ENCODE measurements around the gene TWF1.

Gene TWF1

DNA sequence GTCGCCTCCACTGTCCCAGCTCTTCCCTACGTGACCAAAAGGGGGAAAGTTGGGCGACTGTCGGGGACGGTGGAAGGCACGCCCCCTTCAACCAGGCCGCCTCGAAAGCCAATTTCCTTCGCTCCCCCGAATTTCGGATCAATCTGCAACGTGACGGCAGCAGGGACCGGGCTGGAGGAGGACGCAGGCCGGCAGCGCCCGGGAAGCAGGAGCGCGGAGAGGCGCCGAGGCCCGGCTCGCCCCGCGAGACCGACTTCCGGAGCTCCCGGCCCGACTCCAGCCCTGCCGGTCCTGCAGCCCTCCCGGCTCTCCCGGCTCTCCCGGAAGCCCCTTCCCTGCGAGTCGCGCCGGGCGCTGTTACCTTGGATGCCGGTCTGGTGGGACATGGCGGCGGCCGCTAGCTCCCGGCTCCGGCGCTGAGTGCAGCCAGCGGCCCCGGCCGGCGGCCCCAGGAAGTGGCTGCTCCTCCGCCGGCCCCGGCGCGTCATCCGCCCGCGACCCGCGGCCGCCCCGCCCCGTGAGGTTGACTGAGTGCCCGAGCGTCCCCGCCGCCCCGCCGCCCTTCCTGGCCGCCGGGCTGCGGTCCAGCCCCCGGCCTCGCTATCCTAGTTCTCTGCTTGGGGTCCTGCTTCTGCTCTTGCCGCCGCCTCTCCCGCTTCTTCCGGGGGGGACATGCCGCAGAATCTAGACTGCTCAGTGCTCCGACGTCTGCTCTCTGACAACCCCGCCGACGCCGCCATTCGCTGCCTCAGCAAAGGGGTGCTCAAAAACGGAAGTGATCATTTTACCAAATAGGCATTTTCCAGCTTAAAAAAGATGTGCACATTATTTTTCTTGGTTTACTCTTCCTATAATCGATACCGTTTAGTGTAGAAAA lies at the start of gene TWF1:
Gene TWF1 (minus strand): TSS at position 458 of the 877 bp plus-strand sequence. CDS start 72 bp downstream, at position 386.
- DNase-seq (ENCODE audit: low spot score), result peak; percentile 82

DNA sequence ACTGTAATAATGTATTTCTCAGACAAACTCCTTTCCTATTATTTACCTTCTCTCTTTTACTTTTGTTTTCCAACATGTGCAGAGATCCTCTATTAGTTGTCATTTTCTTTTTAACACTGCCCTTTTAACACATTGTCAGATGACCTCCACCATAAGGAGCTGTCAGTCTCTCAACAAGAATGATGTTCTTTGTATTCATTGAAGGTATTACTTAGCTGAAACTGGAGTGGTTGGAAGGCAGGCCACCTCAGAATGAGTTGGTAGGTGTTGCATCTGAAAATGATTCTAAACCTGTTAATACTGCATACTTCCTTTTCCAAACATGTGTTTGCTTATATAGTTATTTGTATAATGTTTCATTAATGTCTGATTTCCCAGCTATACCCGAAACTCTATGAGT lies 46.6 kb upstream of the TWF1 start:
- no peak for DNase-seq (ENCODE audit: low spot score)

DNA sequence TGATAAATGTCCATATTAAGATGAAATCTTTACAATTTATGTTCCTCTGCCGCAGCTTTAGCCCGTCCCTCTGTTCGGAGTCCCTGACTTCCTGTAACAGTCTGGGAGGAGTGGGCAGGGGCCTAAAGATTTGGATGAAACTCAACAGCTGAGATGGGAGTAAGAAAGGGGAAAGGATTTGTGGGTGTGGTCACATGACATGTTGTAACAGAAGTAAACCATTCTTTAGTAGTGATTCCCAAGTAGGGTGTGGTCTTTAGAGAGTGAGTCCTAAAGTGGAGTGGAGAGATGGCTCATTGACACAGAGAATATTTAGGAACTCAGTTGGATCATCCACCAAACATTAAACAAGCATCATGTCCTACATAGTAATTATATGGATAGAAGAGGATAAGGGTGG lies 42.7 kb upstream of the TWF1 start:
- DNase-seq (ENCODE audit: low spot score), result no peak

DNA sequence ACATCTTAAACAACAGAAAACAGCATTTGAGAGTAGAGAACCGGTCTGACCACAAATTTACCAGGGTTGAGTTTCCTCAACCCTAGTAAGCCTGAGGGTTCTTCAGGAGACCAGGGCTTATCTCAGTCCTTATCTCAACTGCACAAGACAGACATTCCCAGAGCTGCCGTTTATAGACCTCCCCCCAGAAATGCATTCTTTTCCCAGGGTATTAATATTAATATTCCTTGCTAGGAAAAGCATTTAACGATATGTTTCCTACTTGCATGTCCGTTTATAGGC lies 42.0 kb upstream of the TWF1 start:
- DNase-seq (ENCODE audit: low spot score), result no peak

DNA sequence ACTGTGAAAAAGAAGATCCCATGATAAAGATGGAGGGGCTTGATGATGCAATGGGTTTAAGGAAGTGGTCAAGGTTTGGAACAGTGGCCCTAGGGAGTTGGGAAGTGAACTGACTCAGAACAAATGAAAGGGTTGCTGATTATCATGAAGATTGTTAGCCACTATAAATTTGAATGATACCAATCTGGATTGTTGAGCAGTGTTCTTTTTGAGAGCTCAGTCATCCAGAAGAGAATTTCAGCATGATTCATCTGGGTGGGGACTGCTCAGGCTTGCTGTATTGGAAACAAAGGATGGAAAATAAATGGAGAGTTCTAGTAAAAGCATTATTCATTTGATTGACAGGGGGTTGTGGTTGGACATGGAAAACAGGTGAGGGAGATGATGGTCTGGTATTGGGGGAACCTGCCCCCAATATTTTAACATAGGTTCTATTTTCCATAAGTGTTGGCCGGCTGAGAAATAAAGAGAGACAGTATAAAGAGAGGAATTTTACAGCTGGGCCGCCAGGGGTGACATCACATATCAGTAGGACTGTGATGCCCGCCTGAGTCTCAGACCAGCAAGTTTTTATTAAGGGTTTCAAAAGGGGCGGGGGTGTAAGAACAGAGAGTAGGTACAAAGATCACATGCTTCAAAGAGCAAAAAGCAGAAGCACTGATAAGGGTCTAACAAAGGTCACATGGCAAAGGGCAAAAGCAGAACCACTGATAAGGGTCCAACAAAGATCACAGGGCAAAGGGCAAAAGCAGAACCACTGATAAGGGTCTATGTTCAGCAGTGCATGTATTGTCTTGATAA lies 41.5 kb upstream of the TWF1 start:
- peak; percentile 24 for DNase-seq (ENCODE audit: low spot score)

DNA sequence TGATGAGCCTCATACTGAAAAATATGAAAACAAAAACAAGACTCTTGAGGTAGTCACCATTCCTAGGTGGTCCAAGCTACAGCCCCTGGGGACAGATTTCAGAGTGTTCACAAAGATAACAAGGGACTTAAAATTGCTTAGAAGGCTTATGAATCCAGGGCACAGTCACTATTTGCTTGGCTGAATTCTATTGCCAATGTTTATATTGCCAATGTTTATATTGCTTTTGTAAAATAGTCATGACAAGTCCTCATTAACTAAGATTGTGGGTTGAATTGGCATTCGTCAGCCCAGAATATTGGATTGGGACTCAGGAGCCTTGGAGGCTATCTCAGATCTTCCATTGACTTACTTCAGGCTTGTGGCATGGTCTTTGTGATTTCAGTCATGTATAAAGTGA lies 36.1 kb upstream of the TWF1 start:
- no peak for DNase-seq (ENCODE audit: low spot score)

DNA sequence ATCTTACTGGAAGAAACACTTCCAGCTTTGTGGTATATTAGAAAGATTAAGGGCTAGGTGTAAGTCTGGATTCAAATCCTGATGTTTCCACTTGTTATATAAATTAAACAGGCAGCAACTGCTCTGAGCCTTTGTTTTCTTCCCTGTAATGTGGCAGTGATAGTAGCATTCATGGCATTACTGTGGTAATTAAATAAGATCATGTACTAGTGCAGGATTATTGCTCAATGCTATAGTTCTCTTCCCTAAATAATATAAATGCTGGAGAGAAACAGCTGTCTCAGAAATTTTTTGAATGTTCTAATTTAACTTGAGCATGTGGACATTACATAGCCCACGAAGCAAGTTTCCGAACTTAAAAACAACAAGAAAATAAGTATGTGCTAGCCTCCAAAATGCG lies 35.1 kb upstream of the TWF1 start:
- DNase-seq (ENCODE audit: low spot score), result no peak

DNA sequence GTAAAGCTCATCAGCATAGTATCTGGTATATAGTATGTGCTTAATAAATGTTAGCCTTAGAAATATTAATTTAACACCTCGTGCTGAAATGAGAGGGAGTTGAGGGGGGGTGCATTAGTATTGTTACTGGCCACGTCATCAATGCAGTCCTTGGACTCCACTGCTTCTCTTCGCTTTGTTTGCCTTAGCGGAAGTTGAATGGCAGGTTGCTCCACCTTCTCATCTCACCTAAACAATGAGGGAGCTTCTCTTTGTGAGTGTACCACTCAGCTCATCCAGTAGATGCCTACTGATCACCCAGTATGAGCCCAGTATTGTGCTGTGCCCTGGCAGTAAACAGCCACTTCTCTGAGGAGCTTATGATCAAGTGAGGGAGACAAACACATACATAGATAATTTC lies 34.2 kb upstream of the TWF1 start:
- no peak for DNase-seq (ENCODE audit: low spot score)

DNA sequence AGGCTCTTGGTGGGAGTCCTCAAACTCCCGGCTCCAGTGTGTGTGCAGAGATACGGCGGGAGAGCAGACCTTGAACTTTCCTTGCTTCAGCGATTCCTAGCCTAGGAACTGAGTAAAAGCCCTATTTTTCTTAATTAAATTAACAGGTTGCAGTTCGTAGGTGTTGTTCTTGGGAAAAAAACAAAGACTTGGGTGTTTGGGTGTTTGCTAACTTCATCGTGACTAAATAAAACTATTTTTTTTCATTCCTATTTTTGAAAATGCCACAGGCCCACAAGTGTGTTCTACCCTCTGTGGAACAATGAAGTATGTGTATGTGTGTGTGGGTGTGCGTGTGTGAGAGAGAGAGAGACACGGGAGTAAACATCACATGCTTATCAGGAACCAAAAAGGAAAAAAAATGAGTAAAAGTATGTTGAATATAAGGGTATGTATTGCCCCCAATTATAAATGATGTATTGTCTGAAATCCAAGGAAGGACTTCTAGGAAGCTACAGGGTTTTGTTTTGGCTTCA lies 30.4 kb upstream of the TWF1 start:
- peak; percentile 11 for DNase-seq (ENCODE audit: low spot score)

DNA sequence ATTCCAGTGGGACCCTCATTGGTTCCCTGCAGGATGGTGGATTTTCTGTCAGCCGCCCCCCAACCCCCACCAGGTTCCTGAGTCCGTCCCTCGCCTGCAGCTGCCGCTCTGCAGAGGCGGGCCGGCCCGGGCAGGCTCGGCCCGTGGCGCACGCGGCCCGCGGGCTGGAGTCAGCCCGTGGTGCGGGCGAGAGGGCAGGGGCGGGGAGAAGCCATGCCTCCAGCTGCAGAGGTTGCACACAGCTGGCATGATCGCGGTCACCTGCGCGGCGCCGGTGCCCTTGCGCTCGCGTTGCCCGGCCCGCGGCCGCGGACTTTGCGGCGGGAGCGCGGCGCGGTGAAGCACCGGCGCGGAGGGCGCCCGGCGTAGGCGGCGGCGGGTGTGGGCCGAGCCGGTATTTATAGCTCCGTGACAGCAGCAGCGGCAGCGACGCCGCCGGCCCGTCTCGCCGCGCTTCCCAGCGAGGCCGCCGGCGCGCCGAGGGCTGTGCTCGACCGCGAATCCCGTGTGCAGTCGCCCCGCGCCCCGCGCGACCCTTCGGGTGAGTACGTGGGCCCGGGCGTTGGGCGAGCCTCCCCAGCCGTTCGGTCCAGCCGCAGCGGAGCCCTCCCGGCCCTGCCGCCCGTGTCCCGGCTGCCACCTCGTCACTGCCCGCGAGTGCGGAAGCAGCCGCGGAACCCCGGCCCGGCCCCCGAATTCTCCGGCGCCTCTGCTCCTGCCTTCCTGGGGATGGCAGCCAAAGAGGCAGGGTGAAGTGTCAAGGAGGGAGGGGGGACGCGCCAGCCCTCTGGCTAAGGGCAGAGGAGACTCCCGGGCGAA lies 29.7 kb upstream of the TWF1 start, which contains the start of gene TMEM117:
Gene TMEM117 (plus strand): TSS at position 426 of the 819 bp plus-strand sequence.
- peak; percentile 59 for DNase-seq (ENCODE audit: low spot score)

DNA sequence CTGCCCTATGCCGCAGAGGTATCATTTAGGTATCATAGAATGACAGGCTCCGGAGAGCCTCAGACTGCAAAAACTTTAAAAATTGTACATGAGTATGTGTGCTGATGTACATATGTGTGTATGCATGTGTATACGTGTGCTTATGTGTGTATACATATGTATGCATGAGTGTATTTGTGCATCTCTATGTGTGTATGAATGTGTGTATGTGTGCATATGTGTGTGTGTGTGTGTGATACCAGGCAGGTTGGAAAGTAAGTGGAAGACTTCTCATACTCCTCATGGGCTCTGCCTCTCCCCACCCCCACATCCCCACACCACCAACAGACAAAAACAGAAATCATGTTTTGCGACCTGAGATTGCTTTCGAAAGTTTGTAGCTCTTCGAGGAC lies 29.1 kb upstream of the TWF1 start:
- no peak for DNase-seq (ENCODE audit: low spot score)

DNA sequence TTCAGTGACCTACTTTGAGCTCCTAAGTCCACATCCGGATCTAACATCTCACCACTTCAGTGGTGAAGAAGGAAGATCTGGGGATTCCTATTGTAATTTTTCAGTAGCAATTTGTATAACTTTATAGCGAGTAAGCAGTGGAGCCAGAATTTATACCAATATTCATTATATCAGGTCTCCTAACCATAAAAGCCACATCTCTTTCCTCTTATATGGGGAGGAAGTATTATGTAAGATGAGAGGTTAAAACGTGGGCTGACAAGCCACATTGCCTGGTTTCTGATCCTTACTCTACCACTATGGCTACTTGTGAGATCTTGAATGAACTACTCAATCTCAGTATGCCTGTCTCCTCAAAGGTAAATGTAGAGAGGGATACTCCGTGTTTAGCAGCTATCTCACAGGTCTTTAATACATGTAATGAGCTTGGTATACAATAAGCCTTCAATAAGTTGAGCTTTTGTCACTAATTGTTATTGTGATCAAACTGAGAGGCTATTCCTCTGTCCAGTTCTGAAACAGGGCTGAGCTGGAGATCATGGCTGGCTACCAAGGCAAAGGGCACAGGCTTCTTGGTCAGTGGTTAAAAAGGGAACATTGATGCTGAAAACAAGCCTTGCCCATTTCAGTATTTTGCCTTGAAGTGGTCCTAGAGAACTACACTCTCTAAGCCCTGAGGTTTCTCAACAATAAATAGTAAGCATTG lies 26.5 kb upstream of the TWF1 start:
- DNase-seq (ENCODE audit: low spot score), result no peak

DNA sequence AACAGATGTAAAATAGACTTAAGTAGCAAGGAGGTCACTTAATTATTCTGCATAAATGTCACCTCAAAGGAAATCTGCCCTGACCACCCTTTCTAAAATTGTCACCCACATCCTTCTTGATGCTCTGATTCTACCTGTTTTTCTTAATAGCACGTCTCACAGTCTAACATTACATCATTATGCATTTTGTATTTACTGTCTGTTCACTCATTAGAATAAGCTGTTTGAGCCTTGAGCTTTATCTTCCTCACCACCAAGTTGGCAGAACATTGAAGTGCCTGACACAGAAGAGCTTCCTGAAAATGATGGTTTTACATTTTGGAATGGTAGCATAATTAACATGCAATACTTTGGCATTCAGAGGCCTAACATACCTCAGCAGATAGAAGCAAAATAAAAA lies 21.0 kb upstream of the TWF1 start:
- DNase-seq (ENCODE audit: low spot score), result no peak

DNA sequence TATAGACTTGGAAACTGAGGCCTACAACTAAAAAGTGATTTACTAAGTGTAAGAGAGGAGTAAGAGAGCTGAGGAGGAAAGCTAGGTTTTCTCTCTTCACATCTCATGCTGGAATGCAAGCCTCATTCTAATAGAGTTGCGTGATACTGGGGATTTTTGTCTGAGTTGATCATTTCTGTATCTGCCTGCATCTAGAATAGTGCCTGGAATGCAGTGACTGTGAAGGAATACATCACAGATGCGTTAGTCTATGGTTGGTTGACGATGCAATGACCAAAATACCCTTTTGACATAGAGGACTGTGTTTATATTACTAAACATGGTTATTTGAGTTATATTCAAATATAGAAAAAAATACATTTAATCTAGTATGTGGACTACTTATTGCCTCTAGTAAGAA lies 20.6 kb upstream of the TWF1 start:
- DNase-seq (ENCODE audit: low spot score), result no peak

DNA sequence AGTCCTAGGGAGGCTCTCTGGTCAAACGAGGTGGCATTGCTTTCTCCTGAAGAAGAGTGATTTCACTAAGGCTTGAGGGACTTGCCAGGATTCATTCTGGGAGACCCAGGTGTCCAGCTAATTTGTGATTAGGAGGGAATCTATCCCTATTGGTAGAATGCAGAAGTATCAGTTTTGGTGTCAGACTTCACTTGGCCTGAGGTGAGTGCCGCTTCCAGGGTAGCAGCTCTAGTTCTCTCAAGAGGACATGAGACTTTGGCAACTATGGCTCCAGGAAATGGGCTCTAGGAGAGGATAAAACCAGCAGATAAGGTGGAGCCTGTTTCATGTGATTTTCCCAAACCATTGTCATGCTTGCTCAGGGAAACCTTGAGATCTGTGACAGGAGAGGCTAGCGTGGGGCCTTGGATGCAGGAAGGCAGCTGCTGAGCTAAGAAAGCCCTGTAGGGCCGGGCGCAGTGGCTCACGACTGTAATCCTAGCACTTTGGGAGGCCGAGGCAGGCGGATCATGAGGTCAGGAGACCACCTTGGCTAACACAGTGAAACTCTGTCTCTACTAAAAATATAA lies 18.2 kb upstream of the TWF1 start:
- DNase-seq (ENCODE audit: low spot score), result no peak

DNA sequence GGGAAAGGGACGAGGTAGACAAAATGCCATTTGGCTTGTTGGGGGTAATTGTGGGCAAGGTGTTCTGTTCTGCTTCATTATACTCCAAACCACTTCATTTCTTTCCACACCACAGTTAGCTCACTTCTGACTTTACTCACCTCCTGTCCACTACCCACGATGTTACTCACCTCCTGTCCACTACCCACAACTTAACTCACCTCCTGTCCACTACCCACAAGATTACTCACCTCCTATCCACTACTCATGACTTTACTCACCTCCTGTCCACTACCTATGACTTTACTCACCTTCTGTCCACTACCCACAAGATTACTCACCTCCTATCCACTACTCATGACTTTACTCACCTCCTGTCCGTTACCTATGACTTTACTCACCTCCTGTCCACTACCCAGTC lies 10.1 kb upstream of the TWF1 start:
- DNase-seq (ENCODE audit: low spot score), result no peak

DNA sequence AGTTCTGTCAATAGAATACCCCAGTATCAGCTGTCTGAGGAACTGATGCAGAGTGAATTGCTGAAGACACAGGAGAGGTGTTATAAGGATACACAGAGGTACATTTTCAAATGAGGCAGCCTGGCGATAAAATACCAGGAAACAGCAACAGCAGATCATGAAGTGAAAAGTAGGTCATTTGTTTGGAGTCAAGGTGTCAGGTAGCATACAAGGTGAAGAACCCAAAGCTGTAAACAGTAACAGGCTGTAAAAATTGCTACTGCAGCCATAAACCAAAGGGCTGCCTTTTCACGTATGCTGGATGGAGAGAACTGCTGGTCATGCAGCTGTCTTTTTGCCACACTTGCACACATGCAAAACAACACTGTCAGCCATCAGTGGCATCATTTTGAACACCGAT lies 9.3 kb upstream of the TWF1 start:
- no peak for DNase-seq (ENCODE audit: low spot score)

DNA sequence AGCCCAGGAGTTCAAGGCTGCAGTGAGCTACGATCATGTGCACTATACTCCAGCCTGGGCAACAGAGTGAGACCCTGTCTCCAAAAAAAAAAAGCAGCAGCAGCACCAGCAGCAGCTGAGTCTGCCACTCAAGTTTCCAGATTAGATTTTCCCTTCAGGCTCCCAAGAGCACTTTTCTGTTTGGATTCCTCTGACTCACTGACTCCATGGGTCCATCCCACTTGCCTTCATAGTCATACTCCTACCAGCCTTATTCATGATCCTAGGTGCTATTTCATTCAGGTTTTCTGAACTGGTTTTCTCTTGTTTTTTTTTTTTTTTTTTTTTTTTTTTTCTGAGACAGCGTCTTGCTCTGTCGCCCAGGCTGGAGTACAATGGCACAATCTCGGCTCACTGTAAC lies 6.8 kb upstream of the TWF1 start:
- no peak for DNase-seq (ENCODE audit: low spot score)

DNA sequence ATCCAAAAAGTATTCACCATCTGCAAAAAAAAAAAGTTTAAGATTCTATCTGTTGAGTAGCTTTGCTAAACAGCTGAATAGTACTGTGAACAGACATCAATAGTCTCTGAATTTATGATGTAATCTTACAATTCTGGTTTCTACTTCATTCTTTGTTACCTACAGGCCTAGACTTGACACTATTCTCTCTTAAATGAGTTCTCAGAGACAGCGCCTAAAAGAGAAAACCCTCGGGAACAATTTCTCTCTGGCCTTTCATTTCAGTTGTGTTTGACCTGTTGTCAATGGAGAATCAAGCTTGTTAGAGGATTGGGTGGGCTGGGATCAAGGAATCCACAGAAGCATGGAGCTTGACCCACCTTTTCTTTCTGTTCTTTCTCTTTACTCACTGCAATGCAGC lies 5.9 kb upstream of the TWF1 start:
- no peak for DNase-seq (ENCODE audit: low spot score)

DNA sequence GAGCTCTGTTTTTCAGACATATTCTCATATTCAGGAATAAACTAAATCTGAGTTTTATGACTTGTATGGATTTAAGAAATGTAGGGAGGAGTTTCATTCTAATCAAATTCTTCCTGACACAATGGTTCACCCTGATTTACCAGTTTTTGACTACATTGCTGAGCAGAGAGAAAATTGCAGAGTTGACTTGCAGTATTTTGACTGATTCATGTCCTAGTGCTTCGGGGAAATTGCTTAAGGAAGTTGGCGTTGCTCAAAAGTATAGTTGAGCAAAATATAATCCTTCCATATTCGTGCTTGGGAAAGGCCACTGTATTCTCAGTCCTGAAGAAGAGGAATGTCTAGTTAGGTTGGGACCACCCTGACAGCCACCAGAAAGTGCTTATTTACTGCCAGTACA lies 1.3 kb upstream of the TWF1 start:
- DNase-seq (ENCODE audit: low spot score), result no peak

DNA sequence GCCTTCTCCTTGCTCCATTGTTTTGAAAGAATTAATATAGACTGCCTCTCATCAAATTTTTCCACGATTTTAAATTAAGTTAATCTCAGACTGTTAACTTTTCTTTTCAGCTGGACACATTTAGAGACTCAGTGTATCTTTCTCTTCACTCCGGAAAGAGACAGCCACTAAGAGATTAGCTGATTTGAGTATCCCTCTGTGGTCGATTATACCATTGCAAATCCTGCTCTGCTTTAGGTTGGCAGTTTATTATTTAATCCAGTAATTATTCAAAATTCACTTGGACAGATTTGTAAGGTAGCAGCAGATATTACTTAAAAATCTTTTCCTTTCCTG lies 588 bp upstream of the TWF1 start:
- peak; percentile 6 for DNase-seq (ENCODE audit: low spot score)
